Activated CD4-positive, alpha-beta T cell treated with anti-CD3 and anti-CD28 coated beads, Interleukin-2, amount 50 U/mL, for 24 hours (primary cell): Measurements from ENCODE around the gene SPDEF.

Source experiments
- DNase-seq, 2 donors: peaks; one replicate each; pipeline ENCODE4 v3.0.0-alpha.2; 2020; ENCODE audit warnings: low read depth in 1 of 2, low spot score in 1 of 2

Gene SPDEF

DNA sequence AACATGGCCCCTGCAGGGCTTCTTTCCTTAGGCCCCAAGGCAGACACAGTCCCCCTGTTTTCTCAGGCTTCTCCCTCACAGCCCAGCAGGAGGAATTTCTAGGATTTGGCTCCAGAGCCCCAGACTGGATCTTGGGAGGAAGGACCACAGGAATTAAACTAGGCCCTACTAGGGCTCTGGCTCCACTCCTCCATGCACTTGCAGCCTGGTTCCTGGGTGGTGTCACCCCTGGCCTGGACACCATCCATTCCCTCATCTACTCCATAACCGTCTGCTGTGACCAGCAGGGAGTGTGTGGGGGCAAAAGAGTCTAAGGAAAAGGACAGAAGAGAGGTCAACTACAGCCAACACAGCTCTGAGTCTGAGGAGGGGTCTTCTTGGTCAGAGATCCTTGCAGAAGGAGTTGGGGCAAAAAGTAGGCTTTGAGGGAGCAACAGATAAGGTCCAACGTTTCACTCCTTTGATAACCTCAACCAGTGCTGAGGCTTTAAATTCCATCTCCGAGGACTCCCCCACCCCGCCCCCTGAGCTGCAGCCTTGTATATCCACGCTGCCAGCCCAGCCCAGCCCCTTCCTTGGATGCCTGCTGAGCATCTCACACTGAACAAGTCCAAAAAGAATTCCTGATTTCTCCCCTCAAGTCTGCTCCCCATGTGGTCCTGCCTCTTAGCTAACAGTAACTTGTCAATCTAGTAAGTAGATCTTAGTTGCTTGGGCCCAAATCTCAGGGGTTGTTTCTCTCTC lies 27.9 kb upstream of the SPDEF start:
- no peak for DNase-seq

GRCh38 chr6:34583461-34583860 lies 27.3 kb upstream of the SPDEF start:
- DNase-seq = no peak

- no peak for DNase-seq
Measured at GRCh38 chr6:34581561-34581920, 25.4 kb upstream of the SPDEF start.

GRCh38 chr6:34580707-34581560 lies 24.8 kb upstream of the SPDEF start:
- DNase-seq = no peak

DNA sequence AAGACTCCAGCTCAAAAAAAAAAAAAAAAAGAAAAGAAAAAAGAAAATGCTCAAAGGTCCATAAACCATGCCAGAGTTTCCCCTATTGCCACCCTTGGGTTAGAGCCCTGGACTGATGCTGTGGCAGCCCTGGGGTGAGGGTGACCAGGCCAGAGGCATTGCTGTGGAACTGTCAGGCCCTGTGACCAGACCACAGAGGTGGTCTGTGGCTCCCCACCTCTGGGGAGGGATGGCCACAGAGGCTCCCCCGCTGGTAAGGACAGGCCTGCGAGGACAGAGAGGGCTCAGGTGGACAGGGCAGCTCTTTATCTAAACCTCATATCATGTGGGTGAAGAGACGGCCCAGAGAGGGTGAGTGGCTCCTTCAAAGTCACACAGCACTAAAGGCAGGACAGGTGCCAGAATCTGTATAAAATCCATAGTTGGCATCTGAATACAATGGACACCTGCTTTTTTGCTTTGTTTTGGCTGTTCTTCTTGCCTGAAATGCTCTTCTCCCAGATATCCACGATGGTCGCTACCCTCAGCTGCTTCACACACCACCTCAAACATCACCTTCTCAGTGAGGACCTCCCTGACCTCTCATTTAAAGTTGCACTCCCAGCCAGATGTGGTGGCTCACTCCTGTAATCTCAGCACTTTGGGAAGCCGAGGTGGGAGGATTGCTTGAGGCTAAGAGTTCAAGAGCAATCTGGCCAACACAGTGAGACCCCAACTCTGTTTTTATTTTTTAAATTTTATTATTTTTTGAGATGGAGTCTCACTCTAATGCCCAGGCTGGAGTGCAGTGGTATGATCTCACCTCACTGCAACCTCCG lies 22.5 kb upstream of the SPDEF start:
- DNase-seq = no peak

DNA sequence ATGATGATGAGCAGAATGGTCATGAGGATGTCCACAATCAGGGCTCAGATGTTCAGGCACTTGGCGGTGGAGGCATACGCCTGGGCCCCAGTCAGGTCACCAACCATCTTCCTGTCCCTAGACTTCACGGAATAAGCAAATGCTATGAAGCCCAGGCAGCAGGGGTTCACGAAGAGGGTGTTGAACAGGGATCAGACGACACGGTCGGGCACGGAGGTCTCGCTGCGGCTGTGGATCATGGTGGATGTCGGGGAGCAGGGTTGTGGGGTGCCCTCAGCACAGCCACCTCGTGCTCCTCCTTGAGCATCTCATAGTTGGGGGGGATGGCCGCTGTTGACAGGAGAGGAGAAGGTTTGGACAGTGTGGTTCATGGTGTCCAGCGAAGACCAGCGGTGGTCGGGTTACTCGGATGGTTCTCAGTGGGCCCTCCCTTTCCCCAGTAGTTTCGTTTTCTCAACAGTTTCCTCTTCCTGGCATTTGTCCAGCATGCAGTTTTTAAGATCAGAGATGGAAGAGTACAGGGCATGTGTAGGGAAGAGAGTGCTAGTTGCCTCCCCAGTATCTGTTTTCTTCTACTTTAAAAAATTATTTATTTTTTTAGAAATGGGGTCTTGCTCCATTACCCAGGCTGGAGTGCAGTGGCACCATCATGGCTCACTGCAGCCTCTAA lies 20.3 kb upstream of the SPDEF start:
- no peak for DNase-seq

DNA sequence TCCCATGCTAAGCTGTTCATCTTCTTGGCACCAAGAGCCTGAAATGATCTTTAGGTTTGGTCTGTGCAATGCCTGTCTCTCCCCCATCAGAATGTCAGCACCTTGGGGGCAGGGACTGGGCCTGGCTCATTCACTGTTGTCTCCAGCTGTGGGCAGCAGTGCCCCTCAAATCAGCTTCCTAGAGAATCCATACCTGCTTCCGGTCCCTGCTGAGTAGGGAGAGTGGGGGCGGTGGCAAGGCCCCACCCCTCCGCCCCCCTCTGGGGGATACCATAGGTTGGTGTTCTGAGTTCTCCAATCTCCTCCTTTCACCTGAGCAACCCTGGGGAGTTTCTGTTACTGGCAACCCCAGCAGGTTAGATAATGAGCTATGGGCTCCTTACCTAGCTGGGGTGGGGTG lies 19.2 kb upstream of the SPDEF start:
- no peak for DNase-seq

DNA sequence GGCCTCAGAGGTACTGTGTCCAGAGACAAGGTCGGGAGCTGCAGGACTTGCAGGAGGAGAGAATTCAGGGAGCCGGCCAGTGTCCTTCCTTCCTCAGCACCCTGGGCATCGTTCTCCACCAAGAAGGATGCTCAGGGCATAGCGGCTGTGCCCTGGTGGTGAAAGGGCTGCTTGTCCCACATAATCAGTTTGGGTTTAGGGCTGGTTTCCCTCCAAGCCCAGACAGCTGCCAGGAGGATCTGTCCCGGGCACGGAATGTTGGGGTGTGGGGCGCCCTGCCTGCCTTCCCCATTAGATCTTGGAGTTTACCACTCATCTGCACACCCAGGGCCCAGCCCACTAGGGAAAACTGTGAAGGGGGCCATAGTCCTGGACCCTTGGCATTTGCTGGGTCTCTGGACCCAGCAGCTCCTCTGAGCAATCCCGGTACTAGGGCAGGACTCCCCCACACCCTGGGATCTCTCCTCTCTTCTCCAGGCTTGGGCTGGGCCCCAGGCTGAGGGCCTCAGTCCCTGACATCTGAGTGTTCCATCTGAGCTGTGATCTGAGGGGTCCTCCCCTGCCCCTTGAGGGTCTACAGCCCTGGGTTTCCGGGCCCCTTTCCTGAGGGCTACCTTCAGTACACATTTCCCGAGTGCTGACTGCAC lies 18.6 kb upstream of the SPDEF start:
- DNase-seq = no peak

- no peak for DNase-seq
Measured at GRCh38 chr6:34573567-34574183, 17.5 kb upstream of the SPDEF start.

DNA sequence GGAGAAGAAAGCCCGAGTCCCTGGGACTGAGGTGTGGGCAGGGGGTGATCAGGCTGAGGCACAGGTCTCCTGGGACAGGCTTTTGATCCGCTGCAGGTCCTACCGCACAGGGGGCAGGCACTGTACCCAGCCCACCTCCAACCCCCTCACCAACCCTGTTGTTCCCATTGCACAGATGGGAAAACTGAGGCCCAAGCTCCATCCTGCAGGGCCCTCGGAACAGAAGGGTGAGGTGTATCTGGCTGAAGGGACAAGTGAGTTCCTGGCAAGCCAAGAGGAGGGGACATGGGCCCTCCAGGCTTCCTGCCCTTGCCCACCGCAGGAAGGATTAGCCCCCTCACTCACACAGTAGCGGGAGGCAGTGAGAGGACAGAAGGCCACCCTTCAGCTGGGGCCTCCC lies 16.5 kb upstream of the SPDEF start:
- no peak for DNase-seq

DNA sequence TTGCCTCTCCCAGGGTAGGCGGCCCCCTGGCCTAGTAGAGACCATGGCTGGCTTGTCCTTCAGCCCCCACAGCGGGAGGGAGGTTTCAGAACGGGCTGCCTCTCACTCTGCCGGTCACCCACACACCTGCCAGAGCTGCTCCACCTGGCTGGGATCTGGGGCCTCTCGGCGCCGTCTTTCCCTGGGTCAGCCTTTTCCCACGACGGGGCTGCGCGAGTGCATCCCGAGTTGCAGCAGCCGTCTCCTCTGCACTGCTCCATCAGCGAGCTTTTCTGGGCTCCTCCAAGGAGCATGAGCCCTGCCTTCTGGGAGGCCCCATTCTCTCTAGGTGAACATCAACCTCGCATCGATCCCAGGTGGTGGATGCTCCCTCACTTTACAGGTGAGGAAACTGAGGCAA lies 15.9 kb upstream of the SPDEF start:
- DNase-seq = no peak

DNA sequence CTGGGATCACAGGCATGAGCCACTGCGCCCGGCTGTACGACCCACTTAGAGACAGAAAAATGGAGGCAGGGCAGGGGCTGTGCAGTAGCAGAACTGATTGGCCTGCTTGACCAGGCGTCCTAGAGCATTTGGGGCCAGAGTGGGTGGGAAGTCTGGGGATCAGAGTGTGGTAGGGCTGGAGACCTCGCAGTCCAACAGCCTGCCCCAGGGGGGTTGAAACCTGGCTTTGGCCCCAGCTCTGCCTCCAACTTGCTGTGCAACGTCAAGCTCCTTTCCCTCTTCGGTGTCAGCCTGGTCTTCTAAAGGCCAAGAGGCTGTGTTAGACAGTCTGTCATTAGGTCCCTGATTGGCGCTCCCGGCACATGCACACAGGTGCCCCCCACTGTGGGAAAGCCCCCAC lies 15.3 kb upstream of the SPDEF start:
- no peak for DNase-seq

- DNase-seq = no peak
Measured at GRCh38 chr6:34570066-34570833, 14.1 kb upstream of the SPDEF start.

- no peak for DNase-seq
Measured at GRCh38 chr6:34569361-34569973, 13.3 kb upstream of the SPDEF start.

DNA sequence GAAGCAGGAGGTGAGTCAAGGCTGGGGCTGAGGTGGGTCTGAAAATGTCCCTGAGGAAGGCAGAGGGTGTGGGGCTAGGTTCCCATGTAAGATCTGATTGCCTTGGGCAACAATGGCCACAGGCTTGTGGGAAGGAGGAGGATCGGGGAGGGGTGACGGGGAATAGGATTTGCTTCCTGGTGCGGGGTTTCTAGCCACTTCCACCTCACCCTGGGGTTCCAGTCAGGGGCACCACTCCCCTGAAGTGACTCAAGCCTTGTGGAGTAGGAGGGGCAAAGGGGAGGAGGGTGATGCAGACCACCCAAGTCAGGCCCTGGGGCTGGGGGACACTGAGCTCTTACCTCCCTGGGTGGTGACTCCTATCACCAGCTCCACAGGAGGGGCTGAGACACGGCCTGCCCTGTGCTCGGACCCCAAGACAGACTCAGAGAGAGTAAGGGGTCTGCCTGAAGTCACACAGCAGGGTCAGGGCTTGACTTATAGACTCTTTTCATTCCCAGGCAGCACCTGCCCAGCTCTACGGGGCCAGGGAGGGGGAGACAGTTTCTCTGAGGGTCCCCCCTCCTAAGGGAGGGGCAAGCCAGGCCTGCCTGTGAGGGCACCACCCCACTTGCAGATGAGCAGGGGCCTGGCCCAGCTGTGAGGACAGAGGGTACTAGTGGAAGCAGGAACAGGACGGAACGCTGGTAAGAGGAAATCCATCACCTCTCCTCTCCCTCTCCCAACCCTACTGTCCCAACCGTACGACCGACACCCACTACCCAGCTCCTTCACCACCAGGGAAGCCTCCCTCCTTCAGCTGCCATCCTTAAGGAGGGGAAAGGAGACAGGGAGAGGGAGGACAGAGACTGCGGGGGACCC lies 12.4 kb upstream of the SPDEF start:
- DNase-seq = no peak

DNA sequence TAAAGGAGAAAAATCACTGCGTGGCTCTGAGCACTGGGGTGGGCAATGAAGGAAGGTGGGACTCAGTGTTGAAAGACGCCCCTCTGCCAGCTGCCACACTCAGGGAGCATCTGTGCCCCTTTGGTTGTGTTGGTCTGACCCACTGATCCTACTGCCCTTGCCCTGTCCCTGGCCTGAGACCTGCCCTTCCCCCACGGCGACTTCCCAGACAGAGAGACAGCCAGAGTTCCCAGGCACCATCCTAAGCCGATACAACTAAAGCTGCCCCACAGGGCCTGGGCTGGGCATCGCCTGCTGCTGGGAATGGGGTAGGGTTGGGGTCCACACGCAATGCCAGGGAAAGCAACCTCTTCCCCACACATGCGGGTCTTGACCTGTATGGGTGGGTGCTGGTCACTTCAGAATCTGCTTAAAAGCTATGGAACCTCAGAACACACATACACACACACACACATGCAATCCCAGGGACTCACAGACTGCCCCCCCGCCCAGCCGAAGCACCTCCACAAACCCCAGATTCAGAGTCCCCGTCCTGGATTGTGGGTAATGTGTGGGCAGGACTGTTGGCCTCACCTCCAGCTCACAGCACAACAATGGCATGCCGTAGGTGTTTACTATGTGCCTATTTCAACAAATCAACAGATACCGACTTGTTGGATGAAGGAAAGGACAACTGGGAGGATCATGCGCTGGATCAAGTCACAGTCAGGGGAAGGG lies 10.9 kb upstream of the SPDEF start:
- DNase-seq = no peak

DNA sequence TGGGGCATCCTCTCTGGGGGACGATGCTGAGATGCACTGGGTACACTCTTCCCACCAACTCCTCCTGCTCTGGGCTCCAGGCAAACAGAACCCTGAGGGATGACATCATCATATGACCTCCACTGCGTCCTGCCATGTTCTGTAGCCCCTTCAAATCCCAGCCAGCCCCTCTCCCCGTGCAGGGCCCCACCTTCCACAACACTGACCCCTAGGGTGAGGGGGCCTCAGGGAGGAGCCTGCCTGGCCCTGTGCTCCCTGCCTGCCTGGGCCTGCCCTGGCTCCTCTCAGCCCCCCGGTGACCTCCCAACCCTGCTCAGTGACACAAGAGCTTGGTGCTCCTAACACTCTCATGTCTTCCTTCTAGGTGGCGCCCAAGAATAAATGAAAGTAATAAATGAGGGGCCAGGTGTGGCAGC lies 9.6 kb upstream of the SPDEF start:
- no peak for DNase-seq

- no peak for DNase-seq
Measured at GRCh38 chr6:34564181-34564580, 8.1 kb upstream of the SPDEF start.
